ENCODE results near the gene GREB1L.
"Not testable (repeated sequence)": the region's sequence is repeated elsewhere in the genome, so short reads cannot be mapped to it uniquely, and the experiment has no call there.

The GREB1L gene

DNA sequence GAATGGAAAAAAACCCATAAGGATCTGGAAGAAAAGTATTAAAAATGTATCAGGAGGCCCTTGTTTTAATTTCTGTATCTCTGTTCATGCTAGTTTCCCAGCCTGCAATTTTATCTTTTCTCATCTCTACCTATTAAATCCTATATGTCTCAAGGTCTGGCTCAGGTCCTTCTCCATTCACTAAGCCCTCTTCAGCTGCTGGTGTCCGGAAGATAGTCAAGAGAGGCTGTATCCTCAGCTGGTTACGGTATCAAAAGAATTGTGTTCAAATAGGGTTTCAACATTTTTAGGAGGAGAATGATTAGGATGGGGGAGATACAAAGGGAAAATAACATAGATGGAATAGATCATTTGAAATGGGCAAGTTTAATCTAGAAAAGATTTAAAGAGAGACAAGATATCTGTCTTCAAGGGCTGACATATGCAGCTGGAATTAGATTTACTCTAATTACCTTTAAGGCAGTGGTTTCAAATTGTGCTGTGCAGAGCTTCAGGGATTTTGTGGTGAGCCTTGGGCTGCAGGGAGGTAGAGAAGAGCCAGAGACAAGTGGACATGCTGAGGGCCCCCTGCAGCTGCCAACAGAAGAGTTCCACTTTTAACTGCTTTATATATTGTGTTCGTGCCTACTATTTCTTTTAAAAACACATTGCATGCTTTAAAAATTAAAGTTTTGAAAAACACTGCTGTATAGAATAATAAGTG, 24.1 kb downstream of the GREB1L start:
- no peak for DNase-seq

DNA sequence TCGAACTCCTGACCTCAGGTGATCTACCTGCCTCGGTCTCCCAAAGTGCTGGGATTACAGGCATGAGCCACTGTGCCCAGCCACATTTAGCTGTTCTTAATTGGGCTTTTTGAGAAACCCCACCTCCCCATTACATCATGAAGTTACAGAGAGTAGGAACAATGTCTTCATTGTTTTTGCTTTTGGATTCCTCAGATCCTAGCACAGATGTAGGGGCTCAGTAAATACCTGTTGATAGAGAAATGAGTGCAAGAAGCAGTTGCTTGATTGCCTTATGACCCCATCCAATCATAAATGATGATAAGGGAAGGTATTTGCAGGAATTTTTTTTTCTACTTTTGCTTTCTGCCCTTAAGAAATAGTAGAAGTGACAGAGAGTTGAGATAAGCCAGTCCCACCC, 25.4 kb downstream of the GREB1L start:
- DNase-seq, result no peak

DNA sequence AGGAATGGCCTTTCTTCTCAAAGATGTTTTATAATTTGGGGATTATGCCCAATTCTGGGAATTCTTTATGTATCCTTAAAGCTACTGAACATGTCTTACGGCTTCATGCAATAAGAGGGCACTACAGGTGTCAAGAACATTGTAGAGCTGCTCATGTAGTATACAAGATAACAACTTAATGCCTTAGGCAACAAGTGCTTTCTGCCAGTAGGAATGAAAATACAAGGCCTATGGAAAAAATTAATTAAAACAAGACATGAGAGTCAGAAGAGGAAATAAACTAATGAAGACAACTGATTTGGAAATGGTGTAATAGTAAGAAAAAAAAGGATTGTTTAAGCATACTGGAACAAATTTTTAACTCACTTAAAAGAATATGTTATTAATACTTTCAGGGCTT, 27.3 kb downstream of the GREB1L start:
- DNase-seq, result no peak

DNA sequence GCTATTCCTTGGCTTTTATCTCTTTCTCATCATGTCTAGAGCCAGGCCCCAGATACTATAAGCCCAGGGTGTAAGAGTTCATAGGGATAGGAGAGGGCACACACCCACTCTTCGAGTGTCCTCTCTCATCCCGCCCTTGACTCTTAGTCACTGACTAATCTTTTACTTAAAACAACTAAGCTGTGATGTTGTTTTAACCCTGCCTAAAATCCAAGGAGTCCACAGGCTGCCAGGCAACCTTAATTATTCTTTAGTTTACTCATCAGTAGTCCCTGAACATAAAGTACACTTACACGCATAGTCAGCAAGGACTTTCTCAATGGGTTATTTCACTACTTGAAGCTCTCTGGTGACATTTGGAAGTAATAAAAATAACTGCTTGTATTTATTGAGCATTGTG, 28.4 kb downstream of the GREB1L start:
- DNase-seq, result no peak

DNA sequence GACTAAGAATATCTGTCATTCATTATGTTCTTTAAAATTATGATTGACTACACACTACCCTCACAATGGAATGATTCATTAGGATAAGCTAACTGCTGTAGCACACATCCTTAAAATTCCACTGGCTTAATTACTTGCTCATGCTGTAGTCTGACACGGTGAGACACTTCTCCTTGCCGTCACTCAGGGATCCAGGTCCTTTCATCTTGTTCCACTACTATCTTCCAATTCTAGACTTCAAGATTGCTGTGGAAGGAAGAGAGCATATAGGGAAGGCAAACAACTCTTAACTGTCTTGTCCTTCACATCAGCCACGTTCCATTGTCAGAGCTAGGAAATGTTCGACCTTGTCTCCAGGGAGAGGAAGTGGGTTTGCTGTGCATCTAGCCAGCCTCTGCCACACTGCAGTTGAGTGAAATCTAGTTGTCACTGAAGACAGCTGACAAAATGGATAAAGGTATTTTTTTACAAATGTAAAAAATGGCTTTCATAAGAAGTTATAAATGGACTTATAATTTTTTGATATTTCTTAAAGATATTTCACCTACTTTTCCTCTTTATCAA, 30.1 kb downstream of the GREB1L start:
- no peak for DNase-seq

DNA sequence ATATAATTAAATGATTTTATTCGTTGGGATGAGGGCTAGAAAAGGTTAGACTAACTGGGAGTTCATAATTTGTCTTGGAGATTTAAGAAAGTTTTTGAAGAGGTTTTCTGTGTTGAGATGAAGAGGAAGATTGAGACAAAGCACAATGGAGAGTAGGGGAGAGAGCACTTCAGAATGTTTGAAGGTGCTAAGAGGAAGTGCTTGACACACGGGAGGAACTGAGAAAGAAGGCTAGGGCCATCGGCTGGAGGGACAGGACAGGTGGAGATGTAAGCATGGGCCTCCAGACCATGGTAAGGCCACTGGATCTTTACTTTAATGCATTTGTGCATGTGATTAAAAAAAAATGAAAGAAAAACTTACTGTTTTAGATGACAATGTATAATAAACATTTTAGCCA, 31.5 kb downstream of the GREB1L start:
- DNase-seq, result no peak

DNA sequence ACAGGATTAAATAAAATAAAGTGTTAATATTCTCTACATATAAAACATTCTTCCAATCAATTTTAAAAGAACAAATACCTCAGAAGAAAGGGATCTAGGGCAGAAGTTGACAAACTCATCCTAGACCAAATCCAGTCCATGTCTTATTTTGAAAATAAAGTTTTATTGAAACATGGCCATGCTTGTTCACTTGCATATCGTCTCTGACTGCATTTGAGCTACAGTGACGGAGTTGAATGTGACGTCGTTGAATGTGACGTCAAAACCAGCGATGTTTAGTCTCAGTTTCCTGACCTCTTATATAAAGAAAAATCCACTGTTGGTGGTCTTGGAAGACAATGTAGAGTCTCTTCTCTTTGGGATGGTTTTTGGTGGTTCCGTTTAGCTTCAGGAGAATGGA, 33.6 kb downstream of the GREB1L start:
- no peak for DNase-seq

DNA sequence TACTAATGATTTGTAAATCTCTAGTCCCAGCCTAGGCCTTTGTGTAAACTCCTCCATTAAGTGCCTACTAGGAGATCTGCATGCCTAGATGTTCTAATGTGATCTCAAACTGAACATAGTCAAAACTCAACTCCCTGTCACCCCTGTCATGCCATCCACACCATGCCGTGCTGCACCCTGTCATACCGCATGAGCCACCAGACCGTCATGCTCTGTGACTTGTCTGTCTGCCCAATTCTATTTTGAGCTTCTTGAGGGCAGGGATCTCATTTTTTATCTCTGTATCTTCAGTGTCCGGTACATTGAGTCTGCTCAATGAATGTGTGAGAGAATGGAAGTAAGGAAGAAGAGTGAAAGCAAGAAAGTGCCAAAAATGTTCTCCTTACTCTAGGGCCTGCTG, 35.5 kb downstream of the GREB1L start:
- DNase-seq, result no peak

DNA sequence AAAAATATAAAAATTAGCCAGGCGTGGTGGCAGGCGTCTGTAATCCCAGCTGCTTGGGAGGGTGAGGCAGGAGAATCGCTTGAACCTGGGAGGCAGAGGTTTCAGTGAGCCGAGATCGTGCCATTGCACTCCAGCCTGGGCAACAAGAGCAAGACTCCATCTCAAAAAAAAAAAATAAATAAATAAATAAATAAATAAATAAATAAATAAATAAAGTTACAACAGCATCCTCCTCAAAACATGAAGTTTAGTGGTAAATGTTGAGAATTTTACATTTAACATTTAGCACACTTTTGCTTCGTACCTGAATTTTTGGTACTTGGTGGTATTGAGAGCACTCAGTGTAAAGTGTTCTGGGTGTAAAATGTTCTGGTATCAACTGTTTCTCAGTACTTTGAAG, 36.2 kb downstream of the GREB1L start:
- not testable (repeated sequence) for DNase-seq

DNA sequence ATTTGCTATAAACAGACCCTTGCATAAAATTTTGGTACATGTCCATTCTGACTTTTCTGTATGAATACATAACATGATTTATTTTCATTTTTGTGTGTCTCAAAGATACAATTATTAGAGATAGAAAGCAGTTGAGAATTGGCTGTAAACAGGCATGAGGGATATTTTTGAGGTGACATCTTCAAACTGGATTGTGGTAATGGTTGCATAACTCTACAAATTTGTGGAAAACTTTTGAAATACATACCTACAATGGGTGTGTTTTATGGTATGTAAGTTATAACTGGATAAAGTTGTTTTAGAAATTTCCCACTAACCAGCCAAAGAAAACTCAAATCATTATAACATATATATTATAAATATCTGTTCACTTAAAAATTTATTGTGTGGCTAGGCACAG, 39.6 kb downstream of the GREB1L start:
- no peak for DNase-seq

DNA sequence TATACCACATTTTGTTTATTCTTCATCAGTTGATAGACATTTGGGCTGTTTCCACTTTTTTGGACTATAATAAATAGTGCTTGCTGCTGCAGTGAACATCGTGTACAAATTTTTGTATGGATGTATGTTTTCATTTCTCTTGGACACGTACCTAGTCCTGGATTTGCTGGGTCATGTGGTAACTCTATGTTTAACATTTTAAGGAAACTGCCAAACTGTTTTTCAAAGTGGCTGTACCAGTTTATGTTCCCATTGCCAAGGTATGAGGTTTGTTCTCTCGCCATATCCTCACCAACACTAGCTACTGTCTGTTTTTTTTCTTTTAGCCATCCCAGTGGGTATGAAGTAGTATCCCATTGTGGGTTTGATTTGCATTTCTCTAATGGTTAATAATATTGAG, 42.5 kb downstream of the GREB1L start:
- DNase-seq, result no peak

DNA sequence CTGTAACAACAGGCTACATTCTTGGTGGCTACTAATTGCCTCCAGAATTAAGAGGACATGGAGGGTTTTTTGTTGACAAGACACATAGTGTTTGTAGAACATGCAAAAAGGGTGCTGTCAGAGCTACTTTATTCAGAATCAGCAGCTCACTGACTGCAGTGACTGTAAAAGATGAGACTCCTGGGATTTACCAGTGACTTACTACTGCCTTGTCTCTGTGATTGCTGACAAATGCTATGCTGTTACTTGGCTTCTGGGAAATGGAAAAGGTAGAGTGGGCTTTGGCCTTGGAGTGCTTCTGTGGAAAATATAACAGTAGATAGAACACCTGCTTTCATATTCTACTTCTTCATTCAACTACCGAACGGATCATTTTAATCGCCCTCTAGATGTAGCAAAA, 47.8 kb downstream of the GREB1L start:
- no peak for DNase-seq

DNA sequence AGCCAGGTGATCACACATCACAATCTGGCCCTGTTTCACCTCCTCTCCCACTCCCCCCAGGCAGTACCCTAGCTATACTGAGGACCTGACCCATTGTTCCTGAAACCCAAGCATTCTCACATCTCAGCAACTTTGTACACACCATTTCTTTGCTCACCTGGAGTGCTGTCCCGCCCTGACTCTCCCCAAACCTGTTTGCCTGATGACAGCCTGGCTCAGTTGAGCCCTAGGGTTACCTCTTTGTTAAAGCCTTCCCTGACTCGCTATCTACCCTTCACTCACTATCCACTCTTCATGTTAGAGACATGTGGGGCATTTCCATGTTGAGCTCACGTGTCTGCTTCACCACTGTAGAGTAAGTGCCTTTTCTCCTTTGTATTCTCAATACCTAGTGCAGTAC, 49.1 kb downstream of the GREB1L start:
- DNase-seq, result no peak

DNA sequence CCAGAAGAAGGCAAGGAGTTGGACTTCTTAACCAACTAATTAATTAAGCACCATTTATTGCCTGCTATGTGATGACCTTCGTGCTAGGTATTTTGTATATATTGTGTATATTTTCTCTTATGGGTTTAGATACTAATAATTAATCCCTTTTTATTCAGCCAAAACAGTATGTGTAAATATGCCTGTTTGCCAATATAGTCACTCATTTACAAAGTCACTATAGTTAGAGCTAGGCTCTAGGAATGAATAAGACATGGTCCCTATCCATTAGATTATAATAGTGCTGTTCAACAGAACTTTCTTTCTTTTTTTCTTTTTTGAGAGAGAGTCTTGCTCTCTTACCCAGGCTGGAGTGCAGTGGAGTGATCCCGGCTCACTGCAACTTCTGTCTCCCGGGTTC, 51.4 kb downstream of the GREB1L start:
- DNase-seq, result no peak

DNA sequence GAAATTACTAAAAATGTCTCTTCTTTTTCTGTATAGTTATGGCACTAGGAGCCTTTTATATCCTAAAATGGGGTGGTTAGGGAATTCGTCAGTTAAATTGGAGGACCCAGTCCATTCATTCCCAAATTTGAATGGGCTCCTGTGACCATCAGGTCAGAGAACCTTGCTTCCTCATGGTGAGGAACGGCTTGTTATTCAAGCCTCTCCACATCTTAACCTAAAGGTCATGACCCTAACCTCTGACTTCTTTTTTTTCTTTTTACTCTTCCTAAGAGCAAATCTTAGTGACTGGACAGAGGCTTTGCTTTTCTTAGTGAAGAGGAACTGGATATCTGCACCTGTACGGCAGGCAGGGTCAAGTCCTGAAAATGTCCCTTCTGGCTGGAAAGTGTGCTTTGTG, 53.1 kb downstream of the GREB1L start:
- no peak for DNase-seq

DNA sequence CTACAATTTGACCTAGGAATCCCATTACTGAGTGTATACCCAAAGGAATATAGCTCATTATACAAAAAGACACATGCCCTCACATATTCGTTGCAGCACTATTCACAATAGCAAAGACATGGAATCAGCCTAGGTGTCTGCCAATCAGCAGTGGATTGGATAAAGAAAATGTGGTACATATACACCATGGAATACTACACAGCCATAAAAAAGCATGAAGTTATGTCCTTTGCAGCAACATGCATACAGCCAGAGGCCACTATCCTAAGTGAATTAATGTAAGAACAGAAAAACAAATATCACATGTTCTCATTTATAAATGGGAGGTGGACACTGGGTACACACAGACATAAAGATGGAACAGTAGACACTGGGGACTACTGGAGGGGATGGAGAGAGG, 54.0 kb downstream of the GREB1L start:
- no peak for DNase-seq

DNA sequence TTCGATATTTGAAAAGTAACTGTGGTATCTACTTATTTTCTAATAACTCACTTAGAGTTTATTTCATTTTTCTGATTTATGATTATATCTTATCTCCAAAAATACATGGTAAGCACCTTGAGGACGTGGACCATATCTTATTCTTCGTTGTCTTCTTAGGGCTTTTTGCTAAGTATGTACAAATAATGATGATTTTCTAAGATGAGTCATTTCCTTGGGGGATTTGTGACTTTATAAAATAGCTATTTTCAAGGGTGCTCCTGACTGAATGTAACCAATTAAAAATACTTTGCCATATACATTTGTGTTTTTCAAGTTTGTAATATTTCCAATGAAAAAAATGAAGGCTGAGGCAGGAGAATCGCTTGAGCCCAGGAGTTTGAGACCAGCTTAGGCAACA, 56.3 kb downstream of the GREB1L start:
- no peak for DNase-seq

DNA sequence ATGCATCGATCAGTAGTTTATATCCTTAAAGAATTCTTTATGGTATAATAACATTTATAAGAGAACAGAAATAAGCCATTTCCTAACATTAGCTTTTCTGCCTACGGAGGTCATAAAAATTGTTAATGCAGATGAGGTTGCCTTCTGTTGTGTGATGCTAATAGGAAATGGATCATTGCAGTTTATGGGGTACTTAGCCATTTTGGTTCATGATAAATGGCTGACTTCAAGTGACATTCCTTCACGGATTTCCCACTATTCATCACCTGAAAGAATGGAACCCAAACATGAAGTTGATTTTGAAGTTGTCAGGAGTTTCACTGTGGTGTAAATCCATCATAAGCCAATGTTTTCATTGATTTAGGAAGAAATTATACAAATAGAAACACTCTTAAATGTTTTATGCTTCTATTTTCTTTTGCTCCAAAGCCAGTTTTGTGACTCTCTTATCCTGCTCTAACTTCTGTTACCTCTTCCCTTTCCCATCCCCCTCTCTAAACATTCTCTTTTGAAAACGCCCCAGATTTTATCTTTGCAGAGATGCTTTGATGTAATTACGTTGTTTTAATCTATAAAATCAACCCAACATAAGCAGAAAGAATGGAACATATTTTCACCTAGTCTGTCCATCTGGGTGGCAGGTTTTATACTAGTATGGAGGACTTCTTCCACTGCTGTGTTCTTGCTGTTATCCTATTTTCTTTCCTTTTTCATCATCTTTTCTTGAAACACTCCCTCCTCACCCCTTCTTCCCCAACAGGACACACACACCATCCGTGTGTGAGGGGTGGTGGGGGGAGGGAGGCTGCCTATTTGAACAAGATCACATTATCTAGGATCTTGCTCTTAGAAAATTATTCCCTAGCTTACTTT, 58.2 kb downstream of the GREB1L start:
- DNase-seq, result no peak

DNA sequence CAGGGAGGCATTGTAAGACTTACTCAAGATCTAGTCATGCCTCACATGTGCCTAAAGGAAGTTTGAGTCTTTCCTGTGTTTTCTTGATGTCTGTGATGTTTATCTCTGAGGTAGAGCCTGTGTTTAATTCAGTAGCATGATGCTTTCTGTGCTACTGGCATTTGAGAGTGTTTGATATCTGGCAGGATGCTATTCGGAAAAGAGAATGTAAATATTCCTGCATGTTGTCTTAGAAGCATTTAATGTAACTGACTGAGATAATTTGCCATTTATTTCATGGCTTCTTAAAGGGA, 58.8 kb downstream of the GREB1L start:
- DNase-seq, result no peak

DNA sequence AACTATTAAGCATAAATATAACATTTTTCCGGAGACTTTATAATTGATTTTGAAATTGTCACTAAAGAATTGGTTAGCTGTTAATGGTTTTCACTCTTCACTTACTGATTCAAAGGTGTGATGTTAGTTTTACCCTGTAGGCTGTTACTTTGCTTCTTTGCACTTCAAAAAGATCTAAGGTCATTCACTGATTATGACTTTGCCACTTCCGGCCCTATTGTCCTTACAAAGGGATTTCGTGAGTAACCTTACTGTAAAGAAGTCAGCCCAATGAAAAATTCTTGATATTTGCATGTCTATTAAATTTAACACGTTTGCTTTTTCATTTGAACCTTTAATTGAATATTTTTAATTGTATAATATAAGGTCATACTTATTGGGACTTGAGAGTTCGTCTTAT, 61.4 kb downstream of the GREB1L start:
- no peak for DNase-seq

DNA sequence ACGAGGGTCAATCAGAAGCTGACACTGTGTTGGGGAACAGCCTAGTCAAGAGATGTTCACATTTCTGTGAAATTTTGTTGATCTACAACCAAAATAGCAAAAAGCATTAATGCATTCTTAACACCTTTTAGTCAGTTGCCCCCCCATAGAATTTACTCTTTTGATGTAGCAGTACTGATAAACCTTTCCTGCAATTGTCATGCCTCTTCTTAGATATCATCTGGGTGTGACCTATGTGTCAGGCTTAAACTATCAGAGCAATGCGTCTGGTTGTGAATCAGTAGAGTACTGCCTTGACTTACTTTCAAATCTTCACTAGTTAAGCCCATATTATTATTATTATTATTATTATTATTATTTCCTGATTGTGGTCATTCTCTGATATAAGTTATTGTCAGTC, 61.9 kb downstream of the GREB1L start:
- no peak for DNase-seq

DNA sequence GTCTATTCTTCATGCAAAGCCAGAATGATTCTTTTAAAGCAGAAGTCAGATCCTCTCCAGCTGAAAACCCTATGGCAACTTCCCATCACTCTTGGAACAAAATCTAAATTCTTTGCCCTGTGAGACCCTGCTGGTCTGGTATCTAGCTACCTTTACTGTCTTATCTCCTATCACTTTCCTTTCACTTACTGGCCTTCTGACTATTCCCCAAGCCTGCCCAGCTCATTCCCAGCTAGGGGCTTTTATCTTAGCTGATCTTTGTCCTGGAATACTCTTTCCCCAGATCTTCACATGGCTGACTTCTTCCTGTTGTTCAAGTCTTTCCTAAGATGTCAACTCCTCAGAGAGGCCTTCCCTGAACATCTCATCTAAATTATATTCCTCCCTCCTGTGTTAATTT, 63.6 kb downstream of the GREB1L start:
- DNase-seq, result no peak

DNA sequence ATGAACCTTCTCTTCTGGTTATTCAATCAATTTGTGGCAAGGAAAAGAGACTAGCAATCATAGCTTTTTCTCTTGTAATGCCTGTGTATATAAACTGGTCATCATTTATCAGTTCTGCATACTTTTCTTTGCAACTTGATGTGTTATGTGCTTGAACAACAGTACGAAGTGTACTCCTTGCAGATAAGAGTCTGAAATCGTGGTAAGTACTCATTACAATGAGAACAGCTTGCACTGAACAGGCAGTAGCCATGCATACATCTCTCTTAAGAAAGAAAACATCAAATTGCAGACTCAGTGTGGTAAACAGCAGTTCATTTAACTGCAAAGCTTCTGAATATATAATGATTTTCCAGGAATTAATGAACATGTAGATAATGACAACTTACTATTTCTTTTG, 64.3 kb downstream of the GREB1L start:
- no peak for DNase-seq

DNA sequence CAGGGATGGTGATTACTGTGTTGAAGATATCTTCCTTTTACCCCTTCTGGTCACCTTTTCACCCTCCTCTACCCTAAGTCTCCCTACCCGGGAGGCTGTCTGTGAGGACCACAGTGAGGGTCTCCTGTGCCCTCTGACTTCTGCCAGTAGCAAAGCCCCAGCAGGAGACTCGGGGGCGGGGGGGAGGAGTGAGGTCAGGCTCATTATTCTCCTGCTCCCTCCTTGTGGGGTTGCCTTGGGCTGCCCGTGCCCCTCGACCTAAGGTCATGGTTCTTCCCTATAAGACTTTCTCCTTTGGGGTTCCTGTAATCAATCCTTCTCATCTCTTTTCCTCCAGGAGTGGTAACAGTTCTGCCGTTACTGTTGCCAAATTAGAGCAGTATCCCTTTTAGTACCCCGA, 65.5 kb downstream of the GREB1L start:
- no peak for DNase-seq

DNA sequence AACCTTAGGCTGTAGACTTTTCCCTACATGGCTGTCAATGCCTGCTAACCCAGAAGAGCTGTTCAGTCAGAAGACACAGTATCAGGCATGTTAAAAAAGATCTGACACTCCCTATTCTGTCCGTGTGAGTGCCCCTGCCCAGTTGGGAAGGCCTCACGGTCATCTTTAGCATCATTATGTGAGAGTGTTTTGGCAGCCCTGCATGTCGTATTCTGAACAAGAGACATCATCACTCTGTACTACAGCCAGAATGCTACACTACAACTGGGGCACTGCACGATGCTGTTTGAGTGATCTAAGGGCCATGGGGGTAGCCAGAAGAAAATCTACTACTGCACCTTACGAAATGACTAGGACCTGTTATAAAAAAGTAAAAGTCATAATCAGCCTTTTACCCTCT, 67.2 kb downstream of the GREB1L start:
- DNase-seq, result no peak

Measured in CD4-positive, alpha-beta T cell treated with Interleukin-17A for 4 hours (primary cell).